ENCODE measurements around the gene SYTL3. TPM values are rescaled to one million over a fixed set of nuclear protein-coding genes. Genes with fewer than 3 reads are reported as not detected.
"Not testable (repeated sequence)": the region's sequence is repeated elsewhere in the genome, so short reads cannot be mapped to it uniquely, and the experiment has no call there.

SYTL3 gene
- total RNA-seq, 1 experiment from 2014 or later = 1.5 TPM

DNA sequence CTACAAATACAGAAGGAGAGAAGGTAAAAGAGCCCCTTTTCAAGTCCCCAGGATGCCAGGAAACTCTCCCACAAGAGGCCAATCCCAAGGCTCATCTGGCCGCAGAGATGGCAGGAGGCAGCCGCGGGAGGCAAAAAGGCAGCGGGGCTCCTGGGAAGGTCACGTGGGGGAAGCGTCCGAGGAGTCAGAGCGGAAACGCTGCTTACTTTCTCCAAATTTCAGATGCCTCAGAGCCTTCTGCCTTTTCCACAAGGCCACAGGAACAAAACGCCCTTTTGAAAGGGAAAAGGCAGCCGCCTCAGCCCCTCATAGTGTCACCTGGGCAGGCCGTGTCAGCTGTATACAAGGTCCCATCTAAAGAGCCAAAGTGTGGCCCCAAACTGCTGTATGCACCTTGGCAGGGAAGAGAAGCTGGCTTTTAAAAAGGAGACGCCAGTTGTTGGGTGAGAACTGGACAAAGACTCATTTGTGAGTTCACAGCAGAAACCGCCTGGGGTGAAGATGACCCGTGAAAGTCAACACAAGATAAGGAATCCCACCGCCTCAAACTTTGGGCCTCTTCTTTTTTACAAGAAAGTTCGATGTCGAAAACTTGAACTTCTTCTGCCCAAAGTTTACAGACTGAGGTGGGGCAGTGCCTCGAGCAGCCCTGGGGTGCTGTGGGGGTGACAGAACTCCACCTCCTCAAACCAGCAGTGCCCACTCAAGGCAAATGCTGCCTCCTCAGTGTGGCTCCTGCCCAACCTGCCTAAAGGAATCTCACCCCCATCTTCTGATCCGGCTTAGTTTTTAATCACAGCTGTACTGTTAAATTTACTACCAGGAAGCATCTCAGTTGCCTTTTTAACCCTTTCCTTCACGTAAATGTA is 124.0 kb downstream of the SYTL3 start:
- no peak for DNase-seq (ENCODE audit: low read depth)

DNA sequence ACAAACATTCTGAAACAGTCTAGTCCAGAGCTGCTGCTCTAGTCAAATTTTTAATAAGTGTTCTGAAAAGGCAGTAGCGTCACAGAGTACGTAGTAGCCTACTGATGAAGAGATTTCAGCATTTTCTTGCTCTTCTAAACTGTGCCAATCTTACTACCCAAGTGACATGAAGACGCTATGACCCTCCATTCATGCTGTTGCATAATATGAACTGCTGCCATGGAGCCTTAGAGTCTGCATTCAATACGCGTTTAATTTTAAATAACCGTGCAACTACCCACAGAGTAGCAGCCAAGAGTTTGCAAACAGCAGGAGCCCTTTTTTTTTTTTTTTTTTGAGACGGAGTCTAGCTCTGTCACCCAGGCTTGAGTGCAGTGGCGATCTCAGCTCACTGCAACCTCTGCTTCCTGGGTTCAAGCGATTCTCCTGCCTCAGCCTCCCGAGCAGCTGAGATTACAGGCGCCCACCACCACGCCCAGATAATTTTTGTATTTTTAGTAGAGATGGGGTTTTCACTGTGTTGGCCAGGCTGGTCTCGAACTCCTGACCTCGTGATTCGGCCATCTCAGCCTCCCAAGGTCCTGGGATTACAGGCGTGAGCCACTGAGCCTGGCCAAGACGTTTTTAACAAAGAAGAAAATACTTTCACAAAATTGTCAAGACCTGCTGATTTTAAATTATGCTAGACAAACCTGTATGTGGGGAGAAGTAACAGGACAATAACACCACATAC is 125.0 kb downstream of the SYTL3 start:
- no peak for DNase-seq (ENCODE audit: low read depth)

DNA sequence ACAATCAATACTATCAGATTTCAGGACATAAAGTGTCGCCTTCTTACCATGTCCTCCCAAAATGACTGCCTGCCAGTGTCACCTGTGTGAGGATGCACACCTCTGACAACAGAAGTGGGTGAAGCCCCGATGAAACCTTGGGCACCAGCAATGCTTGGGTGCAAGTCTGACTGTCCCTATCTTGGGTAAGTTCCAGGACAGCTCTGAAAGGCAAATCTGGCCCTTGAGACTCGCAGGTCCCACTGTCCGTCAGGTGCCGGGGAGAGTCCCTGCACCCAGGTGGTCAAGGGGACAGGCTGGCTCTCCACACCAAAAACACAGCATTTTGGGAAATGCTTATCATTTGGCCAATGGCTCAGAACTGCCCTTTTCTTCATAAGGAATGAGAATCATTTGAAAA is 126.0 kb downstream of the SYTL3 start:
- no peak for DNase-seq (ENCODE audit: low read depth)

DNA sequence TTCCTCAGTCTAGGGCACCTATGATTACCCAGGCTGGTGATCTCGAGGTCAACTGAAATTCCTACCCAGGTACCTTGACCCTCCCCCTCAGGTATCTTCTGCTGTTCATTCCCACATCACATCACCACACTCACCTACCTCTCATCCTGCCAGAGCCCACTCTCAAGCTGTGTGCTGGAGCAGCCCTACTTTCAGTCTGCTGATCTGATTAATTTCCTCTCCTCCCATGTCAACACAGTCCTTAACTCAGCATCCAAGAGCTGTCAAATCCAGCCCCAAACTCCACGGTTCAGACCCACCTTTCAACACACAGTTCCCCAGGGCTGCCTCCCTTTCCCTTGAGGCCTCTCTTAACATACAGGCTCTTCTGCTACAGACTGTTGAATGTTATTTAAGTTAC is 126.9 kb downstream of the SYTL3 start:
- DNase-seq (ENCODE audit: low read depth) = no peak

DNA sequence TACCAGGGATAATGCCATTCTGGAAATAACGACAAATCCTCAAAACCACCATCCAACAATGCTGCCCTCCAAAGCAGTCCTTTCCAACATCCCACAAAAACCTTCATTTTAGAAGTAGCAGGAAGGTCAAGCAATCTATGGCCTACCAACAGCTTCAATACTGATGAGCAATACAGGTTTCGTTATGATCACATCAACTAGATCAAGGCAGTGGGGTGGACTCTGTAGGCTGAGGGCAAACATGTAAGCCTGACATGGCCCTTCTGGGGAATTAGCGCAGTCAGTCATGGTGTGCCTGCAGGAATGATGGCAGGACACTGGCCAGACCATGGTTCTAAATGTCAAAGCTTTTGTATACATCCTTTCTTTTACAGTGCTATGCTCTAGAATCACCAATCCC is 127.7 kb downstream of the SYTL3 start:
- no peak for DNase-seq (ENCODE audit: low read depth)

GRCh38 chr6:158778005-158778527 is 128.2 kb downstream of the SYTL3 start:
- DNase-seq (ENCODE audit: low read depth) = no peak

DNA sequence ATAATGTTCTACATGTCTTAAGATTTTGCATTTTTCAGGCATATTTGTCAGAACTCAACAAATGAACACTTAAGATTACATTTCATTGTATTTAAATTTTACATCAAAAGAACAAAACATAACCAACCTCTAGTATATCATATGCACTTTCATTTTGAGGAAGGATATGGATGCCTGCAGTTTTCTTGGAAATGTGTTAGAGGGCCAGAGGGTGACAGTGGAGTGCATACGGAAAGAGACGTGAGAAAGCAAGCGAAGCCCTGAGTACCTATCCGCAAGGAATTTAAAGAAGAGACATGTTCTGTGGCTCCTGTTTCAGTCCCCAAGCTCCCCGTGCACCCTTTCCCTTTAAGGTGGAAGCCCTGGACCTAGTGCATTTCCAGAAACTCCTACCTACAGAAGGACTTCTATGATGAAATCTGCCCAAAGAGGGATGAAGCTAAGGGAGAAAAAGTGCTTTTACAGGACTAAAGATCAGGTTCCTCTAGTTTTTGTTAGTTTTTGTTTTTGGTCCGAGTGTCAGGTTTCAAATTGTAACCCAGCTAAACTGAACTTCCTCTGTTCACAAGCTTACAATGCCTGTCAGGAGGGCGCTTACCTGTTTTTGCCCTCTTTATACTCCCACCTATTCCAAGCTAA is 130.5 kb downstream of the SYTL3 start:
- no peak for DNase-seq (ENCODE audit: low read depth)

DNA sequence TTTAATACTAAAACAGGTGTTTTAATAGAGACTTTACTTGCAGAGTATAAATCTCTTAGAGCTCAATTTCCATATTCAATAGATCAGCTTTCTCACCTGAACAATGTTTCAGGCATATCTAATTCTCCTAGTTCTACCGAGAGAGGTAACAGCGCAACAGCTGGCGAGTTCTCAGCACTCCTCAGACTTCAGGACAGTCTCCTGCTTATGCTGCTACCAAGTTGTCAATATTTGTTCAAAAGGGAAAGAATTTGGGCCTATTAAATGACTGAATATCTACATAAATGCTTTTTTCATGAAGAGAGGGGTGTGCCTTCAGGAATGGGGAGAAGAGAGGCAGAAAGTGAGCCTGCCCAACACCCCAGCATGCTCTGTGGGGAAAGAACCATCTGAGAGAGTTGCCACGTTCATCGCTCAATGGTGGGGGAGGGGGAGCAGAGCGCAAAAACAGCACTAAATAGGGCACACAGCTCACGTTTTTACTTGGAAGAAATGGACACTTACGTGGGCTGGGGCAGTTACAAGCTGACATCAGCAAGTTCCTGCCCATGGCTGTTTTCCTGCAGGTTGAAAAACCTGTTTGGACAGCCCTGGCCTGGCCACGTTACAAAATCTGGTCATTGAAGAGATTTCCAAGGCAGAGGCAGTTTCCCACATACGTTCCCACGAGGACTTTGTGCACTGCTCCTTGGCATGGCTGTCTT is 131.3 kb downstream of the SYTL3 start:
- no peak for DNase-seq (ENCODE audit: low read depth)

GRCh38 chr6:158781692-158782373 is 132.0 kb downstream of the SYTL3 start:
- no peak for DNase-seq (ENCODE audit: low read depth)

DNA sequence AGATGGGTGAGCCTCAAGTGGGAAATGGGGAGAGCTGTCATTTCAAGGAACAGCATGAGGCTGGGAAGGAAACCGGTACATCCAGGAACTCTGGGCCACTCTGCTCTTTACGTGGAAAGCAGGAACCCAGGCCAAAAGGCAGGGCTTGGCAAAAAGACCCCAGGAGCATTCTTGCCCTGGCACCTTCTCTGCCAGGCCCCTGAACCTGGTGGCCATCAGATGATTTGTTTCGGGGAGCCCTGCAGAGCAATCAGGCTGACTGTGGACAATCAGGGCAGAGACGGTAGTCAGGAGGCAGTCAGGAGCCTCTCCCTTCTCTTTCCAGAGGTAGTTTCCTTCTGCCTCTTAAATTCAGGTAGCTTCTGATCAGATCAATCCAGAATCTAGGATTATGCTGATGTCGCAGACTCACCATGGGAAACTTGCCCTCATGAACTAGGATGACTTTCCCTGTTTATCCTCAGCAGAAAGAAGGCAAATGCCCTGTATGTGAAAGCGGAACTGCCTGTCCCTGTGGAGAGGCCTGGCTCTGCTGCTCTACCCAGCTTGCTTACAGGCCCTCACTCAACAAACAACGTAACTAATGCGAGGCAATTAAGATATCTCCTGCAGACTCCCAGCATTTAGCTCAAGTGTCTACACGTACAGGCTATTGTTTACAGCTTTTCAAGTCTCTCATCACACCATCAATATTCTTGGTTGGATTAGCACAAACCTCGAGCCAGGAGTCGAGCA is 132.7 kb downstream of the SYTL3 start:
- DNase-seq (ENCODE audit: low read depth) = no peak

DNA sequence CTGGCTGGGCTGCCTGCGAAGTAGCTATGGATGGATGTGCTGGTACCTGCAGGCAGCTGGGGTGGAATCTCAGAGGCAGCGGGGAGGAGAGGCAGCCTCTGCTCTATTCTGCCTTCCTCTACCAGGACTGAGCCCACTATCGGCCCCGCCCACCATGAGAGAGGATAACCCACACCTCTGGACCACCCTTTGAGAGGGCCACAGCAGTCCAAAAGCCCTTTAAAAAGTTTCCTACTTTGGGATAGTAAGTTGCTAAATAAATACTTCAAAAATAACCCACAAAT is 133.3 kb downstream of the SYTL3 start:
- DNase-seq (ENCODE audit: low read depth) = no peak

- DNase-seq (ENCODE audit: low read depth) = no peak
Observed at GRCh38 chr6:158783851-158784250, 134.0 kb downstream of the SYTL3 start.

- DNase-seq (ENCODE audit: low read depth) = peak; percentile 79
Observed at GRCh38 chr6:158784505-158784904, 134.7 kb downstream of the SYTL3 start.

DNA sequence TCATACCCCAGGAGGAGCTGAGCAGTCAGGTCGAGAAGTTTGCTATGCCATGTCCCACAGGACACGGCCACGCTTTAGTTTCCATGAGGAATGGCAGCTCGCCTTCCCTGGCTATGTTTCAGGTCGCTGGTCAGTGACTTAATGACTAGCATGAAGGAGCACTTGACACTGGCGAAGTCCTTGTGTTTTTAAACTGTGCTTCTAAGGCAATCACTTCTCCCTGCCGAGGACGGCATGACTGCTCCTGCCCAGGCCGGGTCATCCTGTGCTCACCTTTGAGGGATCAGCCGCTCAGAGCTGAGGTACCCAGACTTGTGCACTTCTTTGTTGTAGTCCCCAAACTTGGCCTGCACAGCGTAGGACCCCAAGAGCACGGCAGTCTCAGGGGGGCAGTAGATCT is 135.2 kb downstream of the SYTL3 start:
- DNase-seq (ENCODE audit: low read depth) = no peak

- no peak for DNase-seq (ENCODE audit: low read depth)
Observed at GRCh38 chr6:158786645-158787304, 136.9 kb downstream of the SYTL3 start.

DNA sequence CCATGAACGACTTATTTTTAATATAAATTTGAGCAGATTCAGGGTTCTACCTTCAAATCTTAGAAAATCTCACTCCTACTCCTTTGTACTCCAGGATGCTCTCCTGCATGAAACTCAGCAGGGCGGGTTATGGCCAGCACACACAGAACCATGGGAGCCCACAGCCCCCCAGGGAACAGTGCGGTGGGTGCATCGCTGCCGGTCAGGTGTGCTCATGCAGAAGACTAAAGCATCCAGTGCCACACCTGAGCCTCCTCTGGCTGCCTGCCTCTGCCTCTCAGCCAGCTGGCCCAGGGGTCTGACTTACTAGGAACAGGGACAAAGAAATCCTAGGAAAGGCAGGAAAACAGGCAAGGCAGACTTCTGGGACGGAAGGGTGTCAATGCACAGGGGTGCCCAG is 137.5 kb downstream of the SYTL3 start:
- no peak for DNase-seq (ENCODE audit: low read depth)

DNA sequence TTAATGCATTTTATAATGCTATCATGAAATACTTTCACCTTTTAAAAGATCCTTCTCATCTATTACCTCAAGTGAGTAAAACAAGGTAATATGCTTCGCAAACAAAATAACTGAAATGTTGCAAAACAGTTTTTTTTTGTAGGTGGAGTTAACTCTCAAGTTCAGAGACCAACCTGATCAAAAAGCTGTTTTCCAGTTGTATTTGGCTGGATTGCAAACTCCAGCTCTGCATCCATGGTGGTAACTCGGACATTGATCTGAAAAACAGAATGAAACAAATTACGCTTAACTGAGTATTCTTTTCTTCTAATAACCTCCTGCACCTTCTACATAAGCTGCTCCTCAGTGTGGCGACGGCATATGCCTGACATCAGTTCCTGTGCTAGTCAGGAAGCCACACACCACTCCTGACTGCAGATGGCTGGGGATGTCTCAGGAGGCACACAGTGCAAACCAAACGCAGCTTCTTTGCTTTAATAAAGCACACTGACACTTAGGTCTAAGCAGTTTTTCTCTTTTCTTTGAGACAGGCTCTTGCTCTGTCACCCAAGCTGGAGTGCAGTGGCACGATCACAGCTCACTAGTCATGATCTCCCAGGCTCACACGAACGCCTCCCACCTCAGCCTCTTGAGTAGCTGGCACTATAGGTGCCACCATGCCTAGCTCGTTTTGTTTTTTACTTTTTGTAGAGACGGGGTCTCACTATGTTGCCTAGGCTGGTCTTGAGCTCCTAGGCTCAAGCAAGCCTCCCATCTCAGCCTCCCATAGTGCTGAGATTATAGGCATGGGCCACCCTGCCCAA is 139.5 kb downstream of the SYTL3 start:
- no peak for DNase-seq (ENCODE audit: low read depth)

DNA sequence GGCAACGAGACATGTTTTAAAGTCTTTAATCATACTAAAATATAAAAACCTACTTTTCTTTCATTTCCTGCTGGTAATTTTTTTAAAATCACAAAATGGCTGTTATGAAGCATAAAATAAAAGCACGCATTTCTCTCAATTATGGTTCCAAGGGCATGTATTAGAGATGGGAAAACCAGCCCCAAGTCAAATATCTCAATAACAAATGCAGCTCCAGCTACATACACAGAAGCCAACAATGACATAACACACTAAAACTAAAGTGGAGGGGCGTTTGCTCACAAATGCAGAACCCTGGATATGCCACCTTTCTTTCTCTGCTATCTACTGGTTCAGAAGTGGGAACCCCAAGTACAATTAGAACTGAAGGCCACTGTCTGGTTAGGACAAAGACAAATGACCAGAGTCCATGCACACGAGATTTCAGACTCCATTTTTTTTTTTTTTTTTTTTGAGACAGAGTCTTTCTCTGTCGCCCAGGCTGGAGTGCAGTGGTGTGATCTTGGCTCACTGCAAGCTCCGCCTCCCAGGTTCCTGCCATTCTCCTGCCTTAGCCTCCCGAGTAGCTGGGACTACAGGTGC is 141.5 kb downstream of the SYTL3 start:
- DNase-seq (ENCODE audit: low read depth) = no peak

DNA sequence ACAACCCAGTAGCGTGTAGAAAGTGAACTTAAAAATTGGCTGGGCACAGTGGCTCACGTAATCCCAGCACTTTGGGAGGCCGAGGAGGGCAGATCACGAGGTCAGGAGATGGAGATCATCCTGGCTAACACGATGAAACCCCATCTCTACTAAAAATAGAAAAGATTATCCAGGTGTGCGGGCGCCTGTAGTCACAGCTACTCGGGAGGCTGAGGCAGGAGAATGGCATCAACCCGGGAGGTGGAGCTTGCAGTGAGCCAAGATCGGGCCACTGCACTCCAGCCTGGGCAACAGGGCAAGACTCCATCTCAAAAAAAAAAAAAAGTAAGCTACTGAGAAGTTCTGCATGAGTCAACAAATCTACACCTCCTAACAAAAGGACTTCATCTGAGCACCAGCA is 142.7 kb downstream of the SYTL3 start:
- not testable (repeated sequence) for DNase-seq (ENCODE audit: low read depth)
